ENCODE data around the gene SEM1.
"Not testable (repeated sequence)": the region's sequence is repeated elsewhere in the genome, so short reads cannot be mapped to it uniquely, and the experiment has no call there.

The SEM1 gene

DNA sequence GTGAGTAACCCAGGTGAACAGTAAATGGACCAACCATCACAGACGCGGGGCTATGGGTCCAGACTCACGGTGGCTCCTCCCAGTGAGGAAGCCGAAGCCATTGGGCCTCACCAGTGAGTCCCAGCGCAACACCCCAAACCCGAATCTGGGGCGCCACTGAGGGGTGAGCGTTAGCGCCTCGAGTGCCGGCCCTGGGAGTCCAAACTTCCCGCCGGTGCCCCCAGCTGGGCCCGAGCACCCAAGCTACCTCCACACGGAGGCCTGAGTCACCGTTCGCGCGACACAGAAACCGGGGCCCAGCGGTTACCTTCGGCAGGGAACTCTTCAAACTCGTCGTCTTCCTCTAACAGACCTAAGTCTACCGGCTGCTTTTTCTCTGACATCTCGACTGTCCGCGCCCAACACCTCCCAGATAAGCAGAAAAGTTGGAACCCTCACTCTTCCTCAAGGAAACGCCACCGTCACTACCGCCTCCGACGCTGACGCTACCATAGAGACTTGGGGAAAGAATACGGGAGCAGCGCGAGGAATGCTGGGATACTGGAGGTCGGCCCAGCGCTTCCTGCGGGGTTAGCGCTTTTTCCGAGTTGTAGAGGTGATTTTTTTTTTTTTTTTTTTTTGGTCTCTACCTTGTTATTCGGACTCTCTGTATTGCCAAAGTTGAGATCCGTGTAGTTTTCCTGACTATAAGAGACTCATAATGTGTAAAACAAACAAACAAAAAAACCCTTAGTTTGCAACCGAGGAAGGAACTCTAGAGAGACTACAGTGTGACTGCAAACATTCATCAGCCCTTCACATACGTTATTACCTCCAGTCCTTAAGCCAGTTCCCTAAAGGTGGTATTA, at the start of gene SEM1:
TSS of gene SEM1 (minus strand) at position 466 of the 848 bp plus-strand sequence. CDS start at position 383, 83 bp downstream.
- peak; percentile 84 for FAIRE-seq
- peak; percentile 77 for DNase-seq (ENCODE audit: low spot score)

DNA sequence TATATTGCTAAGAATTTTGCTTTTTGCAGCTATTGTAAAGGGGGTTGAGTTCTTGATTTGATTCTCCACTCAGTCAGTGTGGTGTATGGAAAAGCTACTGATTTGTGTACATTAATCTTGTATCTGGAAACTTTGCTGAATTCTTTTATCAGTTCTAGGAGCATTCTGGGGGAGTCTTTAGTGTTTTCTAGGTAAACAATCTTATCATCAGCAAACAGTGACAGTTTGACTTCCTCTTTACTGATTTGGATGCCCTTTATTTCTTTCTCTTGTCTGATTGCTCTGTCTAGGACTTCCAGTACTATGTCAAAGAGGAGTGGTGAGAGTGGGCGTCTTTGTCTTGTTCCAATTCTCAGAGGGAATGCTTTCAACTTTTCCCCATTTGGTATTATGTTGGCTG, 48.2 kb upstream of the SEM1 start:
- not testable (repeated sequence) for DNase-seq (ENCODE audit: low spot score); FAIRE-seq

DNA sequence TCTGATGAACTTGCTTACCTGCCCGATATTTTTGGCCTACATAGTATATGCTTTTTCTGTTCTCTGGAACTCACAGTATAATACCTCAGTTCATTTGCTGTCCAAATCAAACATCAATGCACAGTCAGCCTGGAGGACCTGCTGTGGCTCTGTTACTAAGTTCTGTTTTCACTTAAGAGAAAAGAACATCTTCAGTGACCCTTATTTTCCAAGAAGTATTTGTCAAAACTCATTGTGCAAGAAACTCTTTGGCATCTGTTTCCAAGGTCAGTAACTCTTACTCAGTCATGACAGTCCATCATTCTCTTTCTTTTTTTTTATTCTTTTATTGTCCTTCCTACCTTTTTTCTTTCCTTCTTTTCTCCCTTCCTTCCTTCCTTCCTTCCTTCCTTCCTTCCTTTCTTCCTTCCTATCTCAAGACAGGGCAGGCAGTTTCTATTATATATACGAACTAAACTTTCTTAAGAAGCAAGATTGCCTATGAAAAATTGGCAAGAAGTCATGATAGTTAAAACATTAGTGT, 37.8 kb upstream of the SEM1 start:
- FAIRE-seq = no peak
- DNase-seq (ENCODE audit: low spot score) = no peak

DNA sequence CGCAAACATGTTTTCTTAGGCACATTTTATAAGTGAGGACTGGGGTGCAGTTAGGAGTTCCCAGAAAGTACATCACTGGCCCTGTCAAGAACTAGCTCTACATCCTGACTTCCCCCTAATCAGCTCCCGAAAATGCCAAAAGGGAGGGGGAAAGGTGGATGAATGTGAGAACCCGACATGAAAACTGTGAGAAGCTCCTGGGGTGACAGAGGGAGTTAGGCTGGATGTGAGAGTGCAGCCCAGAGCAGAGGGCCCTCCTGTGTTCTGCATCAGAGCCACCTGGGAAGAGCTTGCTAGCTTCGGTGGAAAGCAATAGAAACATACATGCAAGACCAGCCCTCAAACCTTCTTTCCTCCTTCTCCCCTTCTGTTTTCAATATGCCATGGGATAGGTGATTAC, 30.5 kb upstream of the SEM1 start:
- FAIRE-seq = no peak
- DNase-seq (ENCODE audit: low spot score) = no peak

DNA sequence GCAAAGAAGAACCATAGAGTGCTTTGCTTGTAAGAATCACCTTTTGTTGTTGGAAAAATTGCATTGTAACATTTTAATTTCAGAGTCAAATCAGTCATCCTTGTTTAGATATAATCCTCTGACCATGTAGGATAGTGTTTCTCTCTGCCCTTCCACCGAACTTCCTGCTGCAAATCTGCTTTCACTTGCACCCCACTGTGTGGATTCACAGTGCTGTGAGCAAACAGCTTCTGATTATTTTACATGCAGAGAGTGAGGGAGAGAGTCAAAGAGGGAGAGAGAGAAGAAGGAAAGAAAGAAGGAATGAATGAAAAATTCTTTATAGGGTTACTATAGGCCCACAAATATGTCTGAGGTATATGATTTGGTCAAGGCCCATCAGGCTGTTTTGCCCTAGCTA, 30.0 kb upstream of the SEM1 start:
- DNase-seq (ENCODE audit: low spot score) (no peak), FAIRE-seq (no peak)

DNA sequence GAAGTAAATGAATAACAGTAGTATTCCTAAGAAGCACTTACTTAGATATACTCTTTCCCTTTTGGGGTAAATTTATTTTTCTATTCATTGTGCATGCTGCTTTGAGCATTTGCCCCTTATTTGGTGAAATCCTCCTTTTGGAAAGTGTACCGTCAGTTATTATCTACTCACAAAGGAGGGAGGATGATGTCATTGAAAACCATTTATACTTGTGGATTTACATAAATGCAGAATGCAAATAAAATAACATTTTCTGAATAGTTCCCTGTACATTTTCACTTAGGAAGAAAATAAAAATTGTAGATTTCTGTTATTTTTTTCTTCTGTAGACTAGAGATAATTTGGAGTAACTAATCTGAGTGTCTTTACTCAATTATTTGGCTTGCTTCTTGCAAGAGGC, 29.5 kb upstream of the SEM1 start:
- no peak for FAIRE-seq
- DNase-seq (ENCODE audit: low spot score) = no peak

DNA sequence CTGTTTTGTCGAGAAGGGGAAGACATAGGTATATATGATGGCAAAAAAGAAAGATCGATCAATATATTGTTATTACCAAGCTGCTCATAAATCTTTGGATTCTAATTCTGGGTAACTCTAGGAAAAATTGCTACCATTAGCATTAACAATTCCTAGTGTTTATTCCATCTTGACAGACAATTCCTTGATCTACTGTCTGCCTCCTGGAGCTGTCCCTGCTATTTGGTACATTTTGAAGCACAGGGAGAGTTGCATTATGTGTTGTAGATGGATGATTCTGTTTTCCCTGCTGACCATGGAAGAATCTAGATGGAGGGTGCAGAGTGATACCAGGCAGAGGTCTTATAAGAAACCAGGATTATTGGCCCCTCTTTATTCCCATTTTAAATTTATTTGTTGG, 29.1 kb upstream of the SEM1 start:
- DNase-seq (ENCODE audit: low spot score) (no peak), FAIRE-seq (no peak)

DNA sequence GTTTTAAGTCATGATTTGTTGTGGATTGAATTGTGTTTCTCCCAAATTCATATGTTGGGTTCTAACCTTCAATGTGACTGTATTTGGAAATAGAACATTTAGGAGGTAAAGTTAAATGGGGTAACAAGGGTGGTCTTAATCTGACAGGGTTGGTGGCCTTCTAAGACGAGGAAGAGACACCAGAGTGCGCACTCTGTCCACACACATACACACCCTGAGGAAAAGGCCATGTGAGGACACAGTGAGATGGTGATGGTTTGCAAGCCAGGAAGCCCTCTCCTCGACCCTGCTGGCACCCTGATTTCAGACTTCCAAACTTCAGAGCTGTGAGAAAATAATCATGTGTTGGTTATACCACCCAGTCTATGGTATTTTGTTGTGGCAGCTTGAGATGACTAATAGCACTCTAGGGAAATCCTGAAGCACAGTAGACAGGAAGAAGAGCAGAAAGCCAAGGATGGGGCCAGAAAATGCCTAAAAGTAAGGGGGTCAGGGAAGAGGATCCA, 28.0 kb upstream of the SEM1 start:
- DNase-seq (ENCODE audit: low spot score) (no peak), FAIRE-seq (no peak)

DNA sequence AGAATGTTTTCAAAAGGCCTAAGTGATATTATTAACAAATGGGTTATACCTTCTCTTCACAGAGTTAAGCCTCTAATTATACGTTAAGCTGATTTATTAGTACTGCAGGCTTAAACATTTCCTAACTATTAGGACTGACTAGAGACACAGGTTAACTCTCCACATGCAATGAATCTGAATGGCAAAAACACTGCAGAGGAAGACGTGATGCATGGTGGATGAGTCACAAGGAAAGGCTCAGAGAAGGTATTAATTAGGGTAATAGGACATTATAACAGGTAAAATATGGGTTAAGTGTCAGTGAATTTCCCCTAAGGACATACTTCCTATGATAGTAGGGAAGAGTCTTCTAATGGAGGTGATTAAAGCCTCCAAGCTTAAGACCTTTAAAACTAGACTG, 24.7 kb upstream of the SEM1 start:
- DNase-seq (ENCODE audit: low spot score) = no peak
- FAIRE-seq = no peak

DNA sequence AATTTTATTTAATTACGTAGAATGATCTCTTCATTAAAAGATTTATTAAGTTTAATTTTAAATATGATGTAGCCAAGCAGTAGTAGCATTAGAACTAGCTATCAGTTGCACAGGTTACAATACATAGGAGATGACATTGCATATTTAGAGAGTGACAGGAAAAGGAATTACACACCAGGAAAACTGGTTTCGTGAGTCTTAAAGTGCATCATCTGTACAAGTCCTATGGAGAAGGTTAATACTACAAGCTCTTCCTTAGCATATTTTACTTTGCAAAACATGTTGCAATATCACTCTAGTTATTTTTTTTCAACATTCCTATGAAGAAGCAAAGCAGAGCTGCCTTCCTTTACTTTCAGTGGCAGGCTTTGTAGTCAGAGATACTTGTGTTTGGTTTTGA, 20.2 kb upstream of the SEM1 start:
- DNase-seq (ENCODE audit: low spot score) = no peak
- no peak for FAIRE-seq

DNA sequence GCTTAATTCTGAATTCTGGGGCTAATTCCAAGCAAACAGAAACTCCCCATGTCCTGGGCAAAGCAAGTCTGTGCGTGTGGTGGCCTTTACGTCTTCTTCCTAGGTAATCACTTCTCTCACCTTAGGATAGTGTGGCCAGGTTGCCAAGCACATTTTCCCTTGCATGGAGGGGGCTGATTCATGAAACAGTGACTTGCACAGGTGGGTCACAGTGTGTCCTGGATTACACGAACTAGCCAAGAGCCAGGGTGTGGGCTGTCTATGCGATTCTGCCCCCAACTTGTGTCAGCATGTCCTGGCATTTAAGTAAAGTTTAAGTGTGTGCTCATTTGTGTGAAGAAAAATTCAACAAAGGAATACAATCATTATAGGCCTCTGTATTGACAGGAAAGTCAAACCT, 18.5 kb upstream of the SEM1 start:
- DNase-seq (ENCODE audit: low spot score) (no peak), FAIRE-seq (no peak)

DNA sequence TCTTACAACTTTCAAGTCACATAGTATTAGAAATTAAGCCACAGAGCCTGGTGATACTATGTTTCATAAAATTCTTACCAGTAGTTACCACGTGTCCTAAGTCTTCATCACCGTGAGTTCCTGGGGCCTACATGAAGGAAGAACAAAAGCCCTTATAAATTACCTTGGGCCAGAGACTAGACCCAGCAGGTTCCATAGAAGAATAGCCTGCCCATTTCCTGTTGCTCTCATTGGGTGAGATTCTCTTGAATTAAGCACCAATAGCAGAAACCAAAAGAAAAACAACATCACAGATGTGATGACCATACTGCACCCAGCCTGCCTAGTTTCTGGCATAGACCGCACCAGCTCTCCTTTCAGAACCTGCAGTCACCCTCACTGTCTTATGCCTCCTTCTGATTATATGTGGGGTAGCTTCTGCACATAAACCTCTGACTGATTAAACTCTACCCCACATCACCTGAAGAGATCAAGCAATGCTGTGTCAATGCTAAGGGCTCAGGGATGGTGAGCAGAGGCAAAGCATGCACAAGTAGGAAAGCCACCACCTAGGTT, 18.0 kb upstream of the SEM1 start:
- no peak for FAIRE-seq
- DNase-seq (ENCODE audit: low spot score) = no peak

DNA sequence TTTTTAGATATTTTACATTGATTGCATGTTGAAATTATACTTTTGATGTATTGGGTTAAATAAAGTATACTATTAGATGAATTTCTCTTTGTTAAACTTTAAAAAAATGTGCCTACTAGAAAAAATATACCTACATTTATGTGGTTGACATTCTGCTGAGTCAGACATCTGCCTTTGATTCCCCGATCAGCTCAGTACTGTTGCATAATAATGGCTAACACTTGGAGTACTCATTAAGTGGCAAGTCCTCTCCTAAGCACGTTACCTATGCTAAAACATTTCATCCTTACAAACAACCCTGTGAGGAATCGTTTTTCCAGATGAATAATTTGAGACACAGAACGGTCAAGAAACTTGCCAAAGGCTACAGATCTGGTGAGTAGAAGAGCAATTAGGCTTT, 14.0 kb upstream of the SEM1 start:
- DNase-seq (ENCODE audit: low spot score) (no peak), FAIRE-seq (no peak)

DNA sequence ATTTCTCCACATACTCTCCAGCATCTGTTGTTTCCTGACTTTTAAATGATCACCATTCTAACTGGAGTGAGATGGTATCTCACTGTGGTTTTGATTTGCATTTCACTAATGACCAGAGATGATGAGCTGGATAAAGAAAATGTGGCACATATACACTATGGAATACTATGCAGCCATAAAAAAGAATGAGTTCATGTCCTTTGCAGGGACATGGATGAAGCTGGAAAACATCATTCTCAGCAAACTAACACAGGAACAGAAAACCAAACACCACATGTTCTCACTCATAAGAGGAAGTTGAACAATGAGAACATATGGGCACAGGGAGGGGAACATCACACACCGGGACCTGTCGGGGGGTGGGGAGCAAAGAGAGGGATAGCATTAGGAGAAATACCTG, 13.3 kb upstream of the SEM1 start:
- FAIRE-seq; DNase-seq (ENCODE audit: low spot score): not testable (repeated sequence)

DNA sequence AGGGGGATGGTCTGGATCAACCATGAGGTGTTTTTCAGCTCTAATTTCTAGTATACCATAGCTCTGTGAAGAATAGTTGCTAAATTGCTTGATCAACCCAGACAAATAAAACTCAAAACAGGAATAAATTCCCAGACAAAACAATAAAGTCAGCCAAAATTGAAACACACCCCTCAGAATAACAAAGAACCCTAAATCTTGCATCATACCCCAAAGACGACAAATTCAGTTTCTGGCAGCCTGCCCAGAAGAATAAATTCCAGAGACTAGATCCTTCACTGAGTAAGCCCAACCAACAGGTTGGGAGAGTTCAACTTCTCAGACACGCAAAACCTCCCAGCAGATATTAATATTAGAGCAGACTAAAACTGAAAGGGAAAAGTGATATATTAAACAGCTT, 11.2 kb upstream of the SEM1 start:
- no peak for DNase-seq (ENCODE audit: low spot score)
- no peak for FAIRE-seq

DNA sequence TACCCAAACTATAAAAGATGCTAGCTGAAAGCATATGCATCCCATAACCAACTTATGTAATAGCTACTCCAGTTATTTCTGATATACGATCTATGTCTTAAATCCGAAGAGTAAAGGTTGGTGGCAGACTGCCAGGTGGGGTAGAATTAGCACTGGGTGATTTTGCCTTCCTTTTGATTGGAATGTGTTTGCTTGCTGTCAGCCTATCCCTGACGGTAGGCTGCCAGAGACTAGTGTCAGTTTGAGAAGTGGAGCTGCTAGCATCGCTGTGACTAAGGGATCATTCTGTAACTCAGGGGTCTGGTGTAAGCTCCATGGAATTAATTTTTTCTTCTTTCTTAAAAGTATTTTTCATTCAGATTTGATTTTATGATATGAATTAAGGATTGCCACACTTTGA, 9.5 kb upstream of the SEM1 start:
- FAIRE-seq (no peak), DNase-seq (ENCODE audit: low spot score) (no peak)

DNA sequence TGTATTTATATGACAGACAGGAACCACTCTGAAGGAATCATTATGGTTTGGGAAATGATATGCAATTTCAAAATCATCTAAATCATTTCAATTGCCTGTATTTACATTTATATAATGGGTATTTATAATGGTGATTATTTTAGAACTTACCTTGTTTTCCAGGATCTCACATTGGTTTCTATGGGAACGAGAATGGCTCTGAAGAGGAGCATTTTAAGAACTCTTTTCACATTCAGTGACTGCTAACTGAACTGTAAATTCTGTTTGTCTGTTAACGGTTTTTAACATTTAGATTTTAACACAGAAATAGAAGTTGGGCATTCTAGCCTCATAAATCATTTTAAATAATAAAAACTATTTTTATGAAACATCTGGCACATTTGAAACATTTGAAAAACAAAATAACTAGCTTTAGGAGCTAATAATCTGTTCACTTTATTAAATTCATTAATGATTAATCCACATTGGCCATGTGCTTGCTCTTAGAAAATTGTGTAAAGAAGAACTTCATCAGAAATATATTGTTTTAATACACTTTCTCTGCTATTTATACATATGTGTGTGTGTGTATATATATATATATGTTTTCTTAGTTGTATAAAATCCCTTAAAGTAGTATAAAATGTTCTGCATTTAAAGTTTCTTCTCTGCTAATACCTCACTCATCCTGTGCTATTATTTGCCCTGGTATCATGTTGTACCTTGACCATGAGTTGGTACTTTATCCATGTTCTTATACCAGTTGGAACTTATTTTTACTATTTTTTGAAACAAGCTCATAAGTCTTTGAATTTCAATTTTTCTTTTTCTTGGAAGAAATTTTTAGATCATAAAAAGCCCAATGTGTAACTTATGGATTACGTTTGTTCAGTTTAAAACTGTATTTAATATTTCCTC, 8.7 kb upstream of the SEM1 start:
- FAIRE-seq = no peak
- DNase-seq (ENCODE audit: low spot score) = no peak

DNA sequence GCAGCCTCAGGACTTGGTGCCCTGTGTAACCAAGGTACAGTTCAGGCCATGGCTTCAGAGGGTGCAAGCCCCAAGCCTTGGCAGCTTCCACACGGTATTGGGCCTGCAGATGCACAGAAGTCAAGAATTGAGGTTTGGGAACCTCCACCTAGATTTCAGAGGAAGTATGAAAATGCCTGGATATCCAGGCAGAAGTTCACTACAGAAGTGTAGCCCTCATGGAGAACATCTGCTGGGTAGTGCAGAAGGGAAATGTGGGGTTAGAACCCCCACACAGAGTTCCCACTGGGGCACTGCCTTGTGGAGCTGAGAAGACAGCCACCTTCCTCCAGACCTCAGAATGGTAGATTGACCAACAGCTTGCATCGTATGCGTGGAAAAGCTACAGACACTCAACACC, 3.4 kb upstream of the SEM1 start:
- FAIRE-seq = no peak
- DNase-seq (ENCODE audit: low spot score) = no peak

DNA sequence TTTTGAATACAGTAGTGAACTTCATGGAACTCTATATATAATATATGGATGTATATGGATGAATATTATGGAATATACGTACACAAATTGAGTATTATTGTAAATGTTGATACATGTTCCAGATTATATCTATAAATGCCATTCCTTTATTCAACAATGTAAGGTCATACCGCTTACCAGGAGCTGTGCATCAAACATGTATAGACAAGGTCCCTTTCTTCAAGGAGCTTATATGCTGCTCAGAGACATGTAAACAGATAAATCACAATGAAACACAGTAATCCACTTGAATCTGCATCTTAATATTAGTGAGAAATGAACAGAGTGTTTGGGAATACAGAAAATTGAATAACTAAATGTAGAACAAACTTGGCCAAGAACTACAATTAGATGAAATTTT, 898 bp upstream of the SEM1 start:
- FAIRE-seq = peak; percentile 40
- no peak for DNase-seq (ENCODE audit: low spot score)

DNA sequence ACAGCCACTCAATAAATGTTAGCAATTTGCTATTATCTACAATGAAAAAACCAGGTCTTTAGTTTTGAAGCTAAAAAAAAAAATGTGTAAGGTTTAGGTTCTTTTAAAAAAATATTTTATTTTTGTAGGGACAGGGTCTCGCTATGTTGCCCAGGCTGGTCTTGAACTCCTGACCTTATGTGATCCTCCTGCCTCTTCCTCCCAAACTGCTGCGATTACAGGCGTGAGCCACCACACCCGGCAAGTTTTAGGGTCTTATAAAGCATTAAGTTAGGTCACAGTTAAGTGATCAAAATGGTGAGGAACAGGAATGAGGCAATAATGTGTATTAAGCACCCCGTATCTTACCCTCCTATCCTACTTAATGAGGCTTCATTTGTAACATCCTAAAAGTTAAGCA, 774 bp downstream of the SEM1 start:
- FAIRE-seq = no peak

DNA sequence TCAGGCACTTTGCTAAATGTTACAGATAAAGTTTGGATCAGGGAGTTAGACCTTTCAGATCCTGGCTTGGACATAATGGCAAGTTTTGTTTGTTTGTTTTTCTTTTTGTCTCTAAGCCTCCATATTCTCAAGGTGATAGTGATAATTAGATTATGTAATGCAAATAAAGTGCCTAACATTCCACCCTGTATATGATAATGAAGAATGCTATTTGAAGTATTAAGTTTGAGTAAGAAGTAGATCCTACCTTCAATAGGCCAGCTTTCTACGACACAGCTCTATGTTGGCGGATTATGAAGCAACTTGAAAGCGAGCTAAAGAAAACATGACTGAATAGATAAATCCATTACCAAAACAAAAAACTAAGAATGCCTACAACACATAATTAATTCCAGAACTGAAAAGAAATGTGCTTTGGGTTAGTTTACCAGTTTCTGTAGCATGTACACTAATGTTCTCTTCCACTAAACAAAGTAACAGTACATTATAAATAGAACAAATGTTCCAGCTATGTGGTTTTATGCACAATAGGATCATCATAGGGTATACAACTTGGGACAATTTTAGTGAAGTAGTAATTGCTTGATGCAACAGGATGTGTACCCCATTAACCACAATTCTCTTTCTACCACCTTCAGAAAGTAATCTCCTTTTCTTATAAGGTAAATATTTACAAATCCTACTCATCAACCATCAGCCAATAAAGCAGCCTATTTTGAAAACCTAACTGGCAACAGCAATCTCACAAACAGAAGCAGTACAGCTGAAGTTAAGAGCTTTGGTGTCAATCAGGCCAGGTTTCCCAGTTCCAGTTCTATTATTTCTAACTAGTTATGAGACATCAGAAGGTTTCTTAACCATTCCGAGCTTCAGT, 1.5 kb downstream of the SEM1 start:
- no peak for DNase-seq (ENCODE audit: low spot score)
- no peak for FAIRE-seq

More for the DNA sequence above, 774 bp downstream of the SEM1 start:
- DNase-seq (ENCODE audit: low spot score) = no peak

Data from RCC 7860 (cell line).